Stimulated activated CD4-positive, alpha-beta T cell treated with anti-CD3 and anti-CD28 coated beads, TNF-alpha, amount 100 ng/mL, for 48 hours (primary cell): ENCODE measurements around the gene ETV6.
"Not testable (repeated sequence)": the region's sequence is repeated elsewhere in the genome, so short reads cannot be mapped to it uniquely, and the experiment has no call there.

ENCODE experiments used
- DNase-seq, 3 donors: peaks; one replicate each; pipeline ENCODE4 v3.0.0-alpha.2; 2020; ENCODE audit warnings: low read depth in 3 of 3

ETV6 gene

GRCh38 chr12:11667171-11667570 lies 17.7 kb downstream of the ETV6 start:
- DNase-seq, result no peak

- DNase-seq, result no peak
Observed at GRCh38 chr12:11668611-11669010, 19.1 kb downstream of the ETV6 start.

GRCh38 chr12:11669348-11669747 lies 19.9 kb downstream of the ETV6 start:
- DNase-seq, result no peak

GRCh38 chr12:11672256-11673191 lies 23.1 kb downstream of the ETV6 start:
- no peak for DNase-seq

- DNase-seq, result no peak
Observed at GRCh38 chr12:11673666-11674461, 24.4 kb downstream of the ETV6 start.

- no peak for DNase-seq
Observed at GRCh38 chr12:11674894-11675390, 25.5 kb downstream of the ETV6 start.

GRCh38 chr12:11676052-11676451 lies 26.6 kb downstream of the ETV6 start:
- DNase-seq, result no peak

GRCh38 chr12:11677093-11677492 lies 27.6 kb downstream of the ETV6 start:
- no peak for DNase-seq

GRCh38 chr12:11677752-11678151 lies 28.3 kb downstream of the ETV6 start:
- no peak for DNase-seq

GRCh38 chr12:11678781-11679180 lies 29.3 kb downstream of the ETV6 start:
- no peak for DNase-seq

GRCh38 chr12:11681207-11681606 lies 31.7 kb downstream of the ETV6 start:
- no peak for DNase-seq

- DNase-seq, result not testable (repeated sequence)
Observed at GRCh38 chr12:11681695-11682094, 32.2 kb downstream of the ETV6 start.

GRCh38 chr12:11684393-11684792 lies 34.9 kb downstream of the ETV6 start:
- DNase-seq, result no peak

GRCh38 chr12:11684811-11685210 lies 35.3 kb downstream of the ETV6 start:
- DNase-seq, result no peak

GRCh38 chr12:11685316-11685715 lies 35.8 kb downstream of the ETV6 start:
- no peak for DNase-seq

GRCh38 chr12:11685716-11686115 lies 36.2 kb downstream of the ETV6 start:
- DNase-seq, result no peak

- no peak for DNase-seq
Observed at GRCh38 chr12:11686120-11686519, 36.6 kb downstream of the ETV6 start.

- no peak for DNase-seq
Observed at GRCh38 chr12:11687528-11687927, 38.1 kb downstream of the ETV6 start.

GRCh38 chr12:11688379-11688778 lies 38.9 kb downstream of the ETV6 start:
- no peak for DNase-seq

GRCh38 chr12:11688831-11689230 lies 39.4 kb downstream of the ETV6 start:
- no peak for DNase-seq

GRCh38 chr12:11689591-11690186 lies 40.2 kb downstream of the ETV6 start:
- DNase-seq, result no peak

GRCh38 chr12:11693067-11693466 lies 43.6 kb downstream of the ETV6 start:
- no peak for DNase-seq
